Testis (tissue), 2 donors: ENCODE measurements around the gene CXCL10.

Source experiments
- POLR2A ChIP-seq: fragments of 450-650 bp; IDR thresholded peaks from one replicate; pipeline ENCODE4 v1.6.1; 2017; ENCODE audit warnings: antibody characterized with exemption, mild to moderate bottlenecking, moderate library complexity
- TF ChIP-seq, protein P1 (sequence below), 3 experiments: fragments of 450-650 bp in 2 of 3; fragments of 200-600 bp in 1 of 3; sonication (generic) in 1 of 3; IDR thresholded peaks; one replicate each; pipeline ENCODE4 v1.5.1; 2016 to 2019; ENCODE audit warnings: antibody characterized with exemption in 3 of 3, mild to moderate bottlenecking in 2 of 3, moderate library complexity in 1 of 3

DNA sequence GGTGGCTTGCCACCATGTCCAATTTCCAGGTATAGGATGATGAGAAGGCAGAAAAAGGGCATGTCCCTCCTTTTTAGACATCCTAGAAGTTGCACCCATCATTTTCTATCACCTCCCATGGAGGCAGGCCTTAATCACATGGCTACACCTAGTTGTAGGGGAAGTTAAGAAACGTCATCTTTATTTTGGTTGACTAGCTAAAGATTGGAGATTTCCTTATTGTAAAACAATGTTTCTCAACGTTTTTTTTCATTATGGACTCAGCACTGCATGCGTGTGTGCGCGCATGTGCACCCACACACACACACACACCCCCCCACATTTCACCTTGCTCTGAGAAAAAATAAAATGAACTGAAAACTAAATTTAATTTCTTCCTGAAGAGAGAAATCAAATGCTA lies 14.0 kb downstream of the CXCL10 start:
- no peak for TF ChIP-seq POLR2A
- TF ChIP-seq, protein P1, sequence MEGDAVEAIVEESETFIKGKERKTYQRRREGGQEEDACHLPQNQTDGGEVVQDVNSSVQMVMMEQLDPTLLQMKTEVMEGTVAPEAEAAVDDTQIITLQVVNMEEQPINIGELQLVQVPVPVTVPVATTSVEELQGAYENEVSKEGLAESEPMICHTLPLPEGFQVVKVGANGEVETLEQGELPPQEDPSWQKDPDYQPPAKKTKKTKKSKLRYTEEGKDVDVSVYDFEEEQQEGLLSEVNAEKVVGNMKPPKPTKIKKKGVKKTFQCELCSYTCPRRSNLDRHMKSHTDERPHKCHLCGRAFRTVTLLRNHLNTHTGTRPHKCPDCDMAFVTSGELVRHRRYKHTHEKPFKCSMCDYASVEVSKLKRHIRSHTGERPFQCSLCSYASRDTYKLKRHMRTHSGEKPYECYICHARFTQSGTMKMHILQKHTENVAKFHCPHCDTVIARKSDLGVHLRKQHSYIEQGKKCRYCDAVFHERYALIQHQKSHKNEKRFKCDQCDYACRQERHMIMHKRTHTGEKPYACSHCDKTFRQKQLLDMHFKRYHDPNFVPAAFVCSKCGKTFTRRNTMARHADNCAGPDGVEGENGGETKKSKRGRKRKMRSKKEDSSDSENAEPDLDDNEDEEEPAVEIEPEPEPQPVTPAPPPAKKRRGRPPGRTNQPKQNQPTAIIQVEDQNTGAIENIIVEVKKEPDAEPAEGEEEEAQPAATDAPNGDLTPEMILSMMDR (IDR thresholded peaks at IDR 0.05) = no peak
